GM20000 (cell line): ENCODE measurements around the gene HSD17B4.
"Not testable (repeated sequence)": the region's sequence is repeated elsewhere in the genome, so short reads cannot be mapped to it uniquely, and the experiment has no call there.

ENCODE experiments used
- DNase-seq: peaks from one replicate; pipeline ENCODE4 v3.0.0; 2012; ENCODE audit warnings: low spot score
- TF ChIP-seq, protein P1 (sequence below): IDR thresholded peaks from 2 replicates; pipeline ENCODE4 v1.5.1; 2012; ENCODE audit warnings: mild to moderate bottlenecking, control low read depth; ENCODE audit errors: extremely low read depth, missing control alignments

HSD17B4 gene

DNA sequence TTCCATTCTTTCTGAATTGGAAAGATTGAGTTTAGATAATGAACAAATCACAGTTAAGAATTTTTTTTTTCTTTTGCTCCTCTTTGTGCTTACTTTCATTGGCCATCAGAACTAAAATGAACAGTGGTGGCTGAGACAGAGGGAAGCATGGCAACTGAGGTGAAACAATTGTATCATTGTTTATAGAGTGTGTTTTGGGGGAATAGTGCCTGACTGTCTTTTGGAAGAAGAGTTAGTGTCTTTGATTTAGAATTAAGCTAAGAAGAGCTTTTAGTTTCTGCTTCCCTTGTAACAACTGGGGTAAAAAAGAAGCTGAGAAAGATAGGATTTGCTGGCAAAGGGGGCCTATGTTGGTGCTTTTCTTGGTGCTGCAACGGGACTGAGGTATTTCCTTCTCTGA lies 24.0 kb downstream of the HSD17B4 start:
- TF ChIP-seq, protein P1, sequence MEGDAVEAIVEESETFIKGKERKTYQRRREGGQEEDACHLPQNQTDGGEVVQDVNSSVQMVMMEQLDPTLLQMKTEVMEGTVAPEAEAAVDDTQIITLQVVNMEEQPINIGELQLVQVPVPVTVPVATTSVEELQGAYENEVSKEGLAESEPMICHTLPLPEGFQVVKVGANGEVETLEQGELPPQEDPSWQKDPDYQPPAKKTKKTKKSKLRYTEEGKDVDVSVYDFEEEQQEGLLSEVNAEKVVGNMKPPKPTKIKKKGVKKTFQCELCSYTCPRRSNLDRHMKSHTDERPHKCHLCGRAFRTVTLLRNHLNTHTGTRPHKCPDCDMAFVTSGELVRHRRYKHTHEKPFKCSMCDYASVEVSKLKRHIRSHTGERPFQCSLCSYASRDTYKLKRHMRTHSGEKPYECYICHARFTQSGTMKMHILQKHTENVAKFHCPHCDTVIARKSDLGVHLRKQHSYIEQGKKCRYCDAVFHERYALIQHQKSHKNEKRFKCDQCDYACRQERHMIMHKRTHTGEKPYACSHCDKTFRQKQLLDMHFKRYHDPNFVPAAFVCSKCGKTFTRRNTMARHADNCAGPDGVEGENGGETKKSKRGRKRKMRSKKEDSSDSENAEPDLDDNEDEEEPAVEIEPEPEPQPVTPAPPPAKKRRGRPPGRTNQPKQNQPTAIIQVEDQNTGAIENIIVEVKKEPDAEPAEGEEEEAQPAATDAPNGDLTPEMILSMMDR: no peak
- DNase-seq: no peak

DNA sequence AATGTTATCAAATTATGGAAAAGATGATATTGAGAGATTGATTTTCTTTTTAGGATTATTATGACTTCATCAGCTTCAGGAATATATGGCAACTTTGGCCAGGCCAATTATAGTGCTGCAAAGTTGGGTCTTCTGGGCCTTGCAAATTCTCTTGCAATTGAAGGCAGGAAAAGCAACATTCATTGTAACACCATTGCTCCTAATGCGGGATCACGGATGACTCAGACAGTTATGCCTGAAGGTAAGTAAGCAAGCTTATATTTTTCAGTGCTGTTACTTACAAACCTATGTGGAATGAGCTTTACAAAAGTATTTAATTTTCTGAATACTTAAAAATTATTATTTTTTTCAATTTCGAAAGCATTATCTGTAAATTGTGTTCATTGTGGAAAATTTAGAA lies 26.5 kb downstream of the HSD17B4 start:
- no peak for DNase-seq
- TF ChIP-seq, protein P1: no peak

DNA sequence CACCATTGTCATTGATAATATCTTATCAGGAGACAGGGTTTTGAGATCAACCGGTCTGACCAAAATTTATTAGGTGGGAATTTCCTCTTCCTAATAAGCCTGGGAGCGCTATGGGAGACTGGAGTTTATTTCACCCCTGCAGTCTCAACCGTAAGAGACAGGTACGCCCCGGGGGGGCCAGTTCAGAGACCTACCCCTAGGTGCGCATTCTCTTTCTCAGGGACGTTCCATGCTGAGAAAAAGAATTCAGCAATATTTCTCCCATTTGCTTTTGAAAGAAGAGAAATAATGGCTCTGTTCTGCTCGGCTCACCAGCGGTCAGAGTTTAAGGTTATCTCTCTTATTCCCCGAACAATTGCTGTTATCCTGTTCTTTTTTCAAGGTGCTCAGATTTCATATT lies 28.3 kb downstream of the HSD17B4 start:
- DNase-seq: not testable (repeated sequence)

DNA sequence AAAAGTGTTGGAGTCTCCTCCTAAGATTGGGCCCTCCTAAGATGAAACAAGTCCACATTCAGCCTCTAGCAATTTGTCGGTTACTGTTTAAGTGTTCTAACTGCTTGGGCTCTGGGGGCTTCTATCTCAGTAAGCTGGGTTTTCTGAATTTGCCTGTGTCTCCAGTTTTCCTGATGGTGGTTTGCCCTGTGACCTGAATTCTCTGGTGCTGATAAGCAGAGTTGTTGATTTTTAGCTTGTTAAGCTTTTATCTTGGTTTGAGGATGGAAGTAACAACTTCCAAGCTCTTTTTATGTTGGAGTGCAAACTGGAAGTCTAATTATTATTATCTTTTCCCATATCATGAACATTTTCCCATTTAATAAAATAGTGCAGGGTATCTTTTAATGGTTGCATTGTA lies 30.9 kb downstream of the HSD17B4 start:
- no peak for DNase-seq
- TF ChIP-seq, protein P1: no peak

DNA sequence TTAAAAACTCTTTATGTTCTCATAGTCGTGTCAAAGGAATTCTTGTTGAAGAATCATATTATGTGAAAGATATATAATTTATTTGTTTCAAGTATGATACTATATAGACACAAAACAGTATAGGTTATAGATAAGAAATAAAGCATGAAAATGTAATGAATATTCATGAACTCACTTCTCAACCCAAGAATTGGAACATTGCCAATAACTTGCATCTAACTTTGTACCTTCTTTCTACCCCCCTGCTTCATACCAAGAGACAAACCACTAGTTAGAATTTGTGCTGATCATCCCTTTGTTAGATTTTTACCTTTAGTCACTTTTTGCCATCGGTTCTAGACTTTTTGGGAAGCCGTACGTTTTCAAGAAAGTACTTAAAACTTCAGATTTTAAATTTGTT lies 32.6 kb downstream of the HSD17B4 start:
- no peak for DNase-seq
- TF ChIP-seq, protein P1: no peak

DNA sequence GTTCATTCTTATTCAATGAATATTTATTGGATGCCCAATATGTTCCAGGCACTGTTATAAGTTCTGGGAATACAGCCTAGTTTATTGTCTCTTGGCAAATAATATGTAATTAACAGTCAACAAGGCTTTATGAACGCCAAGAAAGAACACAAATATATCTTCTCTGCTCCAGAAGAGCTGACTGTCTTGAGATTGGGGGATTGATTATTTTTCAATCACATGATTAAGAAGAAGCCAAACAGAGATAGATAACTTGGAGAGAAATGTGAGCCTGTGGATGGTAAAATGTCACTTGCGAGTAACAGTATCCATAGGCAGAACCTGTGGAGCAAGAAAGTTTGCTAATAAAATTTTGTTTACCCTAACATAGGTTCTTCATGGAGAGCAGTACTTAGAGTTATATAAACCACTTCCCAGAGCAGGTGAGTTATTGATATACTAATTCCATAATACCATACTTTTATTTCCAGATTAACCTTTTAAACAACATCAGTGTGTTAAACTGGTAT lies 49.4 kb downstream of the HSD17B4 start:
- no peak for DNase-seq
- TF ChIP-seq, protein P1: no peak

DNA sequence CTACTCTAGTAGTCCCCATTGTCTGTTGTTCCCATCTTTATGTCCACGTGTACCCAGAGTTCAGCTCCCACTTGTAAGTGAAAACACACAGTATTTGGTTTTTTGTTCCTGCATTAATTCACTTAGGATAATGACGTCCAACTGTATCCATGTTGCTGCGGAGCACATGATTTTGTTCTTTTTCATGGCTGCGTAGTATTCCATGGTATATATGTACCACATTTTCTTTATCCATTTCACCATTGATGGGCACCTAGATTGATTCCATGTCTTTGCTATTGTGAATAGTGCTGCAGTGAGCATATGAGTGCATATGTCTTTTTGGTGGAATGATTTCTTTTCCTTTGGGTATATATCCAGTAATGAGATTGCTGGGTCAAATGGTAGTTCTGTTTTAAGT lies 51.6 kb downstream of the HSD17B4 start:
- not testable (repeated sequence) for DNase-seq

DNA sequence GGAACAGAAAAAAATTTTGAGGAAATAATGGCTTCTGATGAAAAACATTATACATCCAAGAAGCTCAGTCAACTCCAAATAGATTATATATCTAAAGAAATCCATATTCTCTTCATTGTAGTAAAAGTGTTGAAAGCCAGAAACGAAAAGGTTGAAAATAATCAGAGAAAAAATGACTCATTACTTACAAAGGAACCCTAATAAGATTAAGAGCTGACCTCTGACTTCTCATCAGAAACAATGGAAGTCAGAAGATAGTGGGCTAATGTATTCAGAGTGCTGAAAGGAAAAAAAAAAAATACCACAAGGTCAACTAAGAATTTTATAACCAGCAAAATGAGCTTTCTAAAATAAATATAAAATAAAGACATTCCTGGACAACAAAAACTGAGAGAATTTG lies 60.0 kb downstream of the HSD17B4 start:
- DNase-seq: no peak
- TF ChIP-seq, protein P1: no peak

DNA sequence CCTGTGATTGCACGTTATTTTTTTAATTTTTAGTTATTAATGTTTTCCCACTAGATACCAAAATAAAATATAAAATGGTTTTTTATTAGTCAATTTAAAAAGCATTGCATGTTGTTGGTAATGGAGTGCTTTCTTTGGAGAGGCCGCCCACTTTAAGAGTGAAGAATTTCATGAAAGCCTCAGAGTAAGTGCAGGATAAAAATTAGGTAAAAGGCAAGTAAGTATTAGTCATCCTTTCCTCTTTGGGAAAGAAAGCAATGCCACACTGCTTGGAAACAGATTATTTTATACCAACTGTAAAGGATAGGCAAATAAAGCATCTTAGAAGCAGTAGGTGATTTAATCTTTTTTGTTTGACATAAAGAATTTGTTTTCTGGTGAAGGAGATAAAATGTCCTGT lies 62.9 kb downstream of the HSD17B4 start:
- DNase-seq: no peak
- TF ChIP-seq, protein P1: no peak

DNA sequence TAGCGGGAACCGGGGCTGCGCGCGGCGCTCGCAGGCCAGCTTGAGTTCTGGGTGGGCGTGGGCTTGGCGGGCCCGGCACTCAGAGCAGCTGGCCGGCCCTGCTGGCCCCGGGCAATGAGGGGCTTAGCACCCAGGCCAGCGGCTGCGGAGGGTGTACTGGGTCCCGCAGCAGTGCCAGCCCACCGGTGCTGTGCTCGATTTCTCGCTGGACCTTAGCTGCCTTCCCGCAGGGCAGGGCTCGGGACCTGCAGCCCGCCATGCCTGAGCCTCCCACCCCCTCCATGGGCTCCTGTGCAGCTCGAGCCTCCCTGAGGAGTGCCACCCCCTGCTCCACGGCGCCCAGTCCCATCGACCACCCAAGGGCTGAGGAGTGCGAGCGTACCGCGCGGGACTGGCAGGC lies 64.8 kb downstream of the HSD17B4 start:
- not testable (repeated sequence) for DNase-seq
